EH (cell line): ENCODE data around the gene ZFHX3.
A peak's percentile ranks its signal among the peaks of the same experiment; 100 is the strongest.

ENCODE experiments used
- DNase-seq: peaks from one replicate; pipeline ENCODE4 v3.0.0-alpha.2; 2015; ENCODE audit warnings: low read depth

The ZFHX3 gene

DNA sequence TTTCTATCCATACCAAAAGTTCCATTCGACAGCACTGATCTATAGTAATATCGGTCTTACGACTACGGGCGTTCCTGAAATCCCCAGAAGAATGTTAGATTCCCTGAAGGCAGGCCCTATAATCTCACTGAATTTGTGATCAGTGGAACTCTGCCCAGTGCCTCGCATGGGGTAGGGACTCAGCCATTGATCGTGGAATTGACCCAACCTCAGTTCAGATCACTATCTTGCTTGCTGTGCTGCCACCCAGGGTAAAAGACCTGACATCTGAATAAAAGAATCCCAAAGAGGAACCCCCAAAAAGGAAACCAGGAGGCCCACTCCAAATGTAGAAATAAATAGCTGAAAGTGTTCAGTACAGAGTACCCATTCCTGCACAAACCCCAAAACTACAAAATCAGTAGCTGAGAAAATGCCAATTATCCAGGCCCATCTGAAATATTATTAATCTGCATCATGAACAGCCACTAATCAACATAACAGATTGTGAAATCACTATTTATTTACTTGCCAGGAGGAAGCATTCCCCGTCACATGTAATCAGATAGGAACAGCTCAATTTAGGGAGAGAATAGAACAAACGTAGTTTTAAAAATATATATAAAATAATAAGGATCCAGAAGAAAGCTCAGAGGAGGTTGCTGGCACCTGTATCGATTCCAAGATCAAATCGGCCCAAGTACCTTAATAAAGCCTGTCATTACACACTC is 221.9 kb downstream of the ZFHX3 start:
- no peak for DNase-seq

DNA sequence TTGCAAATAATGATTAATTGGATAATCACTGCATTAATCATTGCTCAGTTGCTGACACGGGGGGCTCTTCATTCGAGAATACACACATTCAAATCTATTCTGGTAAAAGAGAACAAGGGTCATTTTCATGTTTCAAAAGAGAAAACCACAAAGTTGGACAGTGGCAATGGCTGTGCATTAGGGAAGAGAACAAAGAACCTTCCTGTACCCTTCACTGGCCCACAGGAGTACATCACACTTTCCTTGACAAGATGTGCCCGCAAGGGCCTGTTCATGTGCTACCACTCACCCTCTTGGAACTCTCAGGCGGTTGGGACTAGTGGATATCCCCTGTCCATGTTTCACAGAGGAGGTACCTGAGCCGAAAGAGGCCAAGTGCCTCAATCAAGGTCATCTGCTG is 223.2 kb downstream of the ZFHX3 start:
- DNase-seq, result no peak

- DNase-seq, result no peak
These were observed 223.9 kb downstream of the ZFHX3 start for GRCh38 chr16:72824027-72824426.

DNA sequence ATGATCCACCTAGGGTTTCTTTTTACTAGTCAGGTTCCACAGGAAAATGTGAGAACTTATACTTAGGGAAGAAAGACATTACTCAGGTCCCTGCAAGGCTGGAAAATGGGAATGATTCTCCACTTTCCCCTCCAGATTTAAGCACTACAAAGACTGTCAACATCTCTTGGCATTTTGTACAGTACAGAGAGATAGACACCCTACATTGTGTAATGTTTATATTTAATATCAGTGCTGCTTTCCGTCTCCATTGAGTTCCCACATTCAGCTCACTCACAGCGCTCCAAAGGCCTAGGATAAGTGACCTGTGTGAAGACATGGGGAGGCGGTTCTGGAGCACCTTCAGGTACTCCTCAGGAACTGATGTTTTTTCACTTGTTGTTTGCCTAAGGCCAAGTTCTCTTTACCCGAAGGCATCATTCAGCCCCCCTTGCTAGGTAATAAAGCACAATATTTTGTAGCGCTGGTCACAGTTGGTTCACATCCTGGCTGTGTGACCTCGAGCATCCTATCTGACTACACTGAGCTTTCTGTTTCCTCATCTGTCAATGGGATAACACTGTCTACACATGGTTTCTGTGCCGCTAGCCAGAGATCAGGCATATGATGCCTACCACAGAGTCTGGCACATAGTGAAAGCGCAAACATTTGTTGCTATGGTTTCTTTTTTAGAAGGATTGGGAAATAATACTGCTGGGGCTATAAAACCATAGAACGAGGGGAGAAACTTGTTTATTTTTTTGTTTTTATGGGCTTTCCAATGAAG is 226.6 kb downstream of the ZFHX3 start:
- DNase-seq, result peak; percentile 15

- DNase-seq, result peak; percentile 94
These were observed 228.6 kb downstream of the ZFHX3 start for GRCh38 chr16:72819345-72819744.

DNA sequence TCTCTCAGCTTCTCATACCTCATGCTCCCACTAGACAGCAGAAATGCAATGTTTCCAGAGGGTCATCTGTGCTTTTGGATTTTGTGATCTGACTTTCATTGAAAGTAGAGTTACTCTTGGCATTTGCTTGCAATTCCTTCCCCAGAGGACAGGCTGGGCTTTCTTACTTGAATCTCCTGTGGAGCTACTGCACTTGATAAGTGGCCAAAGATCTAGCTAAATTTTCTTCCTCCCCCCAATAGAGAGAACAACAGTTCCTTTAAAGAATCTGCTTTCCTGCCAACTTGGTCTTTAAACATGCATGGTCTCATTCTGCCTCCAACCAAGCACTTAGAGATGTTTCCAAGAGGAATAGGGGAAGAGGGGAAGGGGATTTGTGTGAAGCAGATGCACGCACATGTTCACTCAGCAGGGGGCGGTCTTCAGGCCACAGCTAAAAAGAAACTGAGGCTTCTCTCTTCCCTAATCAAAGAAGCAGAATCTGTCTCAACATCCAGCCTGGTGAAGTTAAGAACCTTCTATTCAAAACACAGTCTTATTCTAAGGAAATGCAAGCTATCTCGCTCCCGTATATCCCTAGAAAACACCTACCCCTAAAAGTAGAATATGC is 229.6 kb downstream of the ZFHX3 start:
- peak; percentile 21 for DNase-seq

DNA sequence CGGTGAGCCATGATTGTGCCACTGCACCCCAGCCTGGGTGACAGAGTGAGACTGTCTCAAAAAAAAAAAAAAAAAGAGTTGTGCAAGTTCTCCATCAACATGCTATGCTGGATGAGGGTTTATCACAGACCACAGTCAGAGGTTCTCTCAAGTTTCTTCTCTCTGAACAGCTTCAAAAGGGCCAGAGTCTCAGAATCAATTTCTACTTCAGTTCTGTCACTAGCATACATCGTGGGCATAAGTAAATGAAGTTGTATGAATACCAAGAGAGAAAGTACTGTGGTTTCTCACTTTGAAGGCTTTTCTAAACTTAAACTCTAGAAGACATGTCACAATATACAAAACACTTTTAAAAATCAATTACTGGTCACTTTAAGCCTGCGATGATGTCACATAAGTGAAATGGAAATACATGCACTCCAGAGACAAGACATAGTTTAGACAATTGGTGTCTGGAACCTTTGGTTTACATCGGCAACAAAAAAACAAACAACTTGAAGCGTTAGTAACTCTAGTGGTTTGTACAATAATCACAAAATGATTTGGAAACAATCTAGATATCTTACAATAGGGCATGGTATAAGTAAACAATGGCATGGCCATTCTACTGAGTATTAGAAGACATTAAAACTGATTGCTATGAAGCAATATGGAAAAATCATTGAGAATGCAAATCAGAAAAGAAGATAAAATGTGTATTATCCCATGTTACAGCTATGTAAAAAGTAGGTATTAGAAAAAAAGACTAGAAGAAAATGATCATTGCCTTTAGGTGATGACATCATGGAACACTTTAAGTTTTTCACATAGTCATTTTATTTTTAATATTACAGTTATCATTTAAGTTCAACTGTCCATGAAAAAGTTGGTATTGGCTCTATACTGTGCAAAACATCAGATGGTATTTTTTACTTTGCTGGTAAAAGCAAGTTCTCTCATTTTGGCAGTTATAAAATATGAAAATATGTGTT is 232.3 kb downstream of the ZFHX3 start:
- DNase-seq, result no peak

DNA sequence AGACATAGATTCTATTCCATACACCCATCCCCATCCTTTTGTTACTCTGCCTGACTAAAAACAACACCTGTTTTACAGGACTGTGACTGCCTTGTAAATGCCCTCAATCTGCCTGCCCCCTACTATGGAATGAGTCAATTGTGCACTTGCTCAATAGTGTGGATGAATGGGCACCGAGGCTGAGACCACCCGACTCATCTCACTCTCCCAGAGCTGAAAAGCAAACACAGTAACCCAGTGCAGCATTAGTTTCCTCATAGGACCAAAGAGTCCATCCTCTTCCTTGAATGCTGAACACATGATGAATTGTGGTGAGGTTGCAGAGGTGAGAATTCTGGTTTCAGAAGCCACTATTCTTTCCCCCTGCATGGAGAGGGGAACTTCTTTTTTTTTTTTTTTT is 233.7 kb downstream of the ZFHX3 start:
- no peak for DNase-seq

GRCh38 chr16:72812672-72813071 is 235.3 kb downstream of the ZFHX3 start:
- no peak for DNase-seq

DNA sequence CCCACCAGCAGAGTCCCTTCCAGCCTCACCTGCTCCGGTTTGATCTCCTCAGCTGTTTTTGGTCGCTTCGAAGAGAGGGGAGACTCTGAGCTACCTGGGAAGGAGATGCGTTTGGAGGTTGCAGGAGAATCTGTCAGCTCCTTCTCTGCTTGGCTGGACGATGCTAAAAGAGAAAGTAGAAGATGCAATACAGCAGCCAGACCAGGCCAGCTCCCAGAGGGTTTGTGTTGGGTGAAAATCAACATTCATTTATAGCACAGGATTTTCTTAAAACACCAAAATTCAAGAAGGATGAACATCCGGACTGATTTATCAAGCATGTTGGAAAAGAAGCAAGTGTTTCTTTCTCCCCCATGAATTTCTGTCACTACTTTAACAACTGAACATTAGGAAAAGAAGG is 236.1 kb downstream of the ZFHX3 start:
- no peak for DNase-seq

- no peak for DNase-seq
These were observed 236.7 kb downstream of the ZFHX3 start for GRCh38 chr16:72811188-72811720.

- DNase-seq, result no peak
These were observed 237.4 kb downstream of the ZFHX3 start for GRCh38 chr16:72810480-72810879.

DNA sequence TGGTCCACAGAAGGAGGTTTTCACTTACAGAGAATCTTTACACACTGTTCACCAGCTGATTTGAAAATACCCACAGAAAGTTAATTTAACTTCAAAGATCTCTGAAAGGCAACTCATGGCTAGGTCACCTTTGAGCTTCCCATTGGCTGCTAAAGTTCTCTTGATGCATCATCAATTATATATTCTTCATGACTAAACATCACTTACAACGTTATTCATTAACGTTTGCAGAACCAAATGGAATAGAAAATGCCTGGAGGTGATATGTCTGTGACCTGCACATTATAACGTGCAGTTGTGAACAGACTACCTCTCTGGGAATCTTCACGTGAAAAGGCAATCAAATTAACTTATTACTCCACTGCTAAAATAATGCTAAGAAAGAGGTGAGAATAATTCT is 238.5 kb downstream of the ZFHX3 start:
- no peak for DNase-seq

DNA sequence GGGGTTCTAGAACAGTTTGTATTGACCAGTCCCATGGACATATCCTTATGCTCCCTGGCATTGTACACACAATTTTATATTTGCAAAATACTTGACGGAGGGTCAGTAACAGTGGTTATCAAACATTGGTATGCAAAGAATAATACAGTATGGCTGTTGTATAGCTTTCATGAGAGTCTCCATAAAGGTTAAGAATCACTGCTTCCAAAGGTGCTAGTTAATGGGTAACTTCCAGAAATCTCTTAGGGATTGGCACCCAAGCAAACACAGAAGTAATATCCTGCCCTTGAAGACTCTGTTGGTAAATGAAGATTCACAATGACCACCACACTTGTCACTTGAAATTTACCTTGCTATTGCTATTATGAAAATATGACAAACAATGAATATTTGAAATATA is 239.2 kb downstream of the ZFHX3 start:
- no peak for DNase-seq

DNA sequence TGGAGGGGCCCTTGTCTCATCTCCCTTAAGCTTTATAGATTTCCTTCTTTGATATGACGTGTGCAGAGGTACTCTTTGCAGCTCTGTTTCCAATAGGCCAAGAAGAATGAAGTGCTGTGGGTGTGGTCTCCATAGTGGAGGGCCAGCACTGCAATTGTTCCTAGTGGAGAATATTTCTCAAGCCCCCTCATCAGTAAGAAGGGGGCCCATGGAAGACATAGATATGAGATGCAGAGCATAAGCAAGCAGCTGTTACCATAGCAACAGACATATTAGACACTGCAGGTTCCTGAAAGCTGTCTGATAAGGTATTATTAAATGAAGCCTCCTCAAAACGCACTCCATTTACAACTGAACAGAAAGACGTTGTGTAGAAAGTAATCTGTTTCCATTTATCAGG is 240.7 kb downstream of the ZFHX3 start:
- DNase-seq, result no peak

DNA sequence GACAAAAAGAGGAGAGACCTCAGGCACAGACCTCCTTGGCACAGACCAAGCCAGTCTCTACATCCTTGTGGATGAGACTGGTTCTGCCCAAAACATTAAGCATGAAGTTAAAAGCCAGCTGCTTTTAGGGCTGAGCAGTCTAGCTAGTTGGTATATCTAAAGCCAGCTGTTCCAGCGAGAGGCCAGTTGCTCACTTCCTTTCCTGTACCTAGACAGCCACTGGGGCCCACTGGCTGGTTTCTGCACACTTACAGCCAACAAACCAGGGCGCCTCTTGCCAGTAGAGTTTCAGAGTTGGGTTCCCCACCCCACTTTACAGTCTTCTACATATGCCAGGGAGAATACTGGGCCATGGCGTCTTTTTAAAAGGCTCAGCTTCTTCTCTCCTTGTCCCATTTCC is 242.4 kb downstream of the ZFHX3 start:
- no peak for DNase-seq

- DNase-seq, result no peak
These were observed 247.3 kb downstream of the ZFHX3 start for GRCh38 chr16:72800524-72801161.

DNA sequence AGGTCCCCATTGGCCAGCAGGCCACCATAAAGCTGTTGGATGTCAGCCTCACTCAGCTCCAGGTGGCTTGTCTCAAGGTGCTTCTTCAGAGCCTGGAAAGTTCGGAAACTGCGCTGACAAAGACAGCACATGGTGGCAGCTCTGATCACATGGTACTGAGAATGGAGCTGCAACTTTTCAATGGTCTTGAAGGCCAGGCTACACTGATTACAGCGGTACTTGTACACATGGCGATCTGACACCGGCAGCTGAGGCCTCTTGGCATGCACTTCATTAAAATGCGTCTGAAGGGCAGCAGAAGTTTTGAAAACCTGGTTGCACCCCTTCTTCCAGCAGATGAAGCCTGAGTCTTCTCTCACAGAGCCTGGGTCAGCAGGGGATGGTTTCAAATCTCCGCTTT is 249.7 kb downstream of the ZFHX3 start:
- no peak for DNase-seq

DNA sequence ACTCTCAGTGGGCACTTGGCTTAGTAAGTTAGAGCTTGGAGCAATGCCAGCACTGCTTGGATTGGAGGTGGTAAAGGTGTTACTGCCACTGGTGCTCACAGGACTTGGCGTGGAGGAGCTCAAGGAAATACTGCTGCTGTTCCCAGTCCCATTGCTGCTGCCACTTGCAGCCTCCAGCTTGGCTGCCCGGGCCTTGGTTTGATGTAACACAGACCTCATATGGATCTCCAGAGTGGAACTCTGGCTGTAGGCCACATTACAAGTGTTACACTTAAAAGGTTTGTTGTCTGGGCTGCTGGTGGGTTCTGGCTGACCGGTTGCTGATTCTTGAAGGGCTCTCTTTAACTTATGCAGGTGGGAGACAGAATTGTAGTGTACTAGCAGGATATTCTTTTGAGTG is 250.3 kb downstream of the ZFHX3 start:
- no peak for DNase-seq

DNA sequence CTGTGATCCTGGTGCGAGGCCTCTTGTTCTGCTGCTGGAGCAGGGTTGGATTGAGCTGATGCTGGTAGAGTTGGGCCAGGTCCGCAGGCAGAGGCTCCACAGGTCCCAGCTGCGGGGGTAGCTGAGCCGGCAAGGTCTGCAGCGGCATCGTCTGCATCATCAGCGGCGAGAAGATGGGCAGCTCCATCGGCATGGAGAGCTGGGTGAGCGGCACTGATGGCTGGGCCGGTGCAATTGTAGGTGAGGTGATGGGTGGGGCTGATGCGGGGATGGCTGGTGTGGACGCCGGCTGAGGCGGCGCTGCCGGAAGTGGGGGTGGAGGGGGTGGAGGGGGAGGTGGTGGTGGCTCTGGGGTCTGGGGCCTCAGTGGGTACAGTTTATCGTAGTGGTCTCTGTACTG is 251.7 kb downstream of the ZFHX3 start:
- no peak for DNase-seq

GRCh38 chr16:72794986-72795385 is 252.9 kb downstream of the ZFHX3 start:
- no peak for DNase-seq
